Lower lobe of right lung (tissue), 2 donors: ENCODE measurements around the gene MMP15. TPM values are rescaled to one million over a fixed set of nuclear protein-coding genes. Genes with fewer than 3 reads are reported as not detected.
"Not testable (repeated sequence)": the region's sequence is repeated elsewhere in the genome, so short reads cannot be mapped to it uniquely, and the experiment has no call there.

Source experiments
- ATAC-seq, 2 donors: fragments of 200-7000 bp; cut with Tn5 transposase; one replicate each; pipeline ENCODE4 v1.9.1; 2020 to 2022; ENCODE audit warnings: mild to moderate bottlenecking in 2 of 2, moderate library complexity in 2 of 2
- DNase-seq: peaks from one replicate; pipeline ENCODE4 v3.0.0-alpha.2; 2020
- H3K27ac ChIP-seq: fragments of 200-600 bp; one replicate; pipeline ENCODE4 v1.8.0; 2022
- H3K27me3 ChIP-seq: fragments of 200-600 bp; one replicate; pipeline ENCODE4 v1.8.0; 2022; ENCODE audit warnings: low read depth
- H3K36me3 ChIP-seq: fragments of 200-600 bp; one replicate; pipeline ENCODE4 v1.8.0; 2022; ENCODE audit warnings: mild to moderate bottlenecking
- H3K4me1 ChIP-seq: fragments of 200-600 bp; one replicate; pipeline ENCODE4 v1.8.0; 2022
- H3K4me3 ChIP-seq: fragments of 200-600 bp; one replicate; pipeline ENCODE4 v1.8.0; 2022; ENCODE audit warnings: mild to moderate bottlenecking
- H3K9me3 ChIP-seq: fragments of 200-600 bp; one replicate; pipeline ENCODE4 v1.8.0; 2022
- intact Hi-C: fragments of 100-400 bp; cut with DNase I; formaldehyde crosslinking; loops from one replicate; pipeline ENCODE4 v1.11.0; 2022
- total RNA-seq: library from RNA; stranded (reverse); fragmentation: NEBNext Ultra II Directional; extraction: Animal tissue kit (Norgen Biotek cat#: 25700); gene quantifications from one replicate; pipeline ENCODE4 v1.2.1, GENCODE V29; 2021
- TF ChIP-seq, protein P1 (sequence below): fragments of 200-600 bp; IDR thresholded peaks from one replicate; pipeline ENCODE4 v1.8.0; 2022; ENCODE audit warnings: antibody characterized with exemption, mild to moderate bottlenecking
- donor health status: DM: no; HTN: yes; CAD: no; lungs with severe emphysema.

MMP15 gene
- total RNA-seq, 1 donor from 2014 or later: 21.5 TPM

DNA sequence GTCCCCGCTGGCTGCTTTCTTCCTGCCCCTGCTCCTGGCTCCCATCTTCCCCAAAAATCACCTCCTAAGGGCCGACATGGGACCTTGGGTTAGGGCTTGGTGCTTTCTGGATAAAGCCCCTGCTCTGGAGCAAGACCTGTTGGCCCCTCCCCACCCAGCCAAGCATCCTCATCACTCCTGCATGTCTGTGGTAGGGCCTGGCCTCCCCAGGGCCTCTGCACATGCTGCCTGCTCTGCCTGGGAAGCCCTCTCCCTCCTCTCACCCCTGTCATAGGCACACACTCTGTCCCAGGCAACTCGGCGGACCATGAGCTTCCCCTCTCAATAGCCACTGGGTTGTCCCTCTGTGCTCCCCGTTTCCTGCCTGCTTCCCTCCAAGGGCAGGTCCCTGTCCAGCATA is 68.5 kb downstream of the MMP15 start:
- Histone ChIP-seq H3K9me3 (no peaks in the 10 kb centered on the region), H3K4me1 (peaks cover 8% of the 10 kb centered on the region), H3K4me3 (no peak overlapping the region), H3K27ac (no peak overlapping the region), H3K27me3 (no peaks in the 10 kb centered on the region), H3K36me3 (no peaks in the 10 kb centered on the region)
- no peak for ATAC-seq
- intact Hi-C loops: no loop called here
- DNase-seq: no peak
- TF ChIP-seq, protein P1, sequence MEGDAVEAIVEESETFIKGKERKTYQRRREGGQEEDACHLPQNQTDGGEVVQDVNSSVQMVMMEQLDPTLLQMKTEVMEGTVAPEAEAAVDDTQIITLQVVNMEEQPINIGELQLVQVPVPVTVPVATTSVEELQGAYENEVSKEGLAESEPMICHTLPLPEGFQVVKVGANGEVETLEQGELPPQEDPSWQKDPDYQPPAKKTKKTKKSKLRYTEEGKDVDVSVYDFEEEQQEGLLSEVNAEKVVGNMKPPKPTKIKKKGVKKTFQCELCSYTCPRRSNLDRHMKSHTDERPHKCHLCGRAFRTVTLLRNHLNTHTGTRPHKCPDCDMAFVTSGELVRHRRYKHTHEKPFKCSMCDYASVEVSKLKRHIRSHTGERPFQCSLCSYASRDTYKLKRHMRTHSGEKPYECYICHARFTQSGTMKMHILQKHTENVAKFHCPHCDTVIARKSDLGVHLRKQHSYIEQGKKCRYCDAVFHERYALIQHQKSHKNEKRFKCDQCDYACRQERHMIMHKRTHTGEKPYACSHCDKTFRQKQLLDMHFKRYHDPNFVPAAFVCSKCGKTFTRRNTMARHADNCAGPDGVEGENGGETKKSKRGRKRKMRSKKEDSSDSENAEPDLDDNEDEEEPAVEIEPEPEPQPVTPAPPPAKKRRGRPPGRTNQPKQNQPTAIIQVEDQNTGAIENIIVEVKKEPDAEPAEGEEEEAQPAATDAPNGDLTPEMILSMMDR: no peak

DNA sequence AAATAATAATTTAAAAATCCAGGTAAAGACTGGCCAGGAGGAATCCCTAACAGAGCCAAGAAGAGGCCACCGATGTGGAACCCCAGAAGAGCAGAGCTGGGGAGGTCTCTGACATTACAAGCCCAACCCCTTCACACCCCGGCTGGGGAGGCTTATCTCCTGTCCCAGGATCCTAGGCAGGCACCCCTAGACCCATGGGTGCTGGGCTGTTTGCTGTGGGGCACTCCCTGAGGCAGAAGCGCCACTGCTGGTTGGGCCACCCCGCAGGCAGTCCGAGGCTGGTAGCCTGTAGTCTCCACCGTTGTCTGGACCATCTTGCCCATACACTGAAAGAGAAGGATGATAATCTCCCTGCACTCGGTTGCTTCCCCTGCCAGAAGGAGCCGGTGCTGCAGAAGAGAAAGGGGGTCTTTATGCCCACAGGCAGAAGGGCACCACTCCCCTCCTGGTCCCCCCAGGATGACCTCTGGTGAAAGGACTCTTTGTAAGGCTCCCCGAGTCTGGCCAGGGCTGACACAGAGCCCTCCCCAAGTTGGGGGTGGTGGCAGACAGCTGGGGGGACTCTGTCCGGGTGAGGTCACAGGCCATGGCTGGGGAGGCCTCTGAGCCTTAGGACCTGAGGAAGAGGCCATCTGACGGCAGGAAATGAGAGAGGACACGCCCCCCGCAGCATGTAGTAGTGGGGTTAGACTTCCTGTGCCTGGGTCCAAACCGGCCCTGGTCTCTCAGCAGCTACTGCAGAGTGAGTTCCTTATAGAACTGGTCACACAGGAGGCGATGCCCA is 69.4 kb downstream of the MMP15 start:
- ATAC-seq (no peak), DNase-seq (no peak)
- TF ChIP-seq, protein P1: no peak

DNA sequence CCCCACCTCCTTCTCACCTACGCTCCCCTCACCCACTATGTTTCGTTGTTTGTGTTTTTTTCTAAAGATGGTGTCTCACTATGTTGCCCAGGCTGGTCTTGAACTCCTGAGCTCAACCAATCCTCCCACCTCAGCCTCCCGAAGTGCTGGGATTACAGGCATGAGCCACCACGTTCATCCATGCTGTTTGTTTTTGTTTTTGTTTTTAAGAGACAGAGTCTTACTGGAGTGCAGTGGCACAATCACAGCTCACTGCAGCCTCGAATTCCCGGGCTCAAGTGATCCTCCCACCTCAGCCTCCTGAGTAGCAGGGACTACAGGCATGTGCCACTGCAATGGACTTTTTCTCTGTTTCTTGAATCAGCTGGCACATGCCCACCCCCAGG is 70.0 kb downstream of the MMP15 start:
- intact Hi-C loops, H3K4me3 ChIP-seq, H3K9me3 ChIP-seq, ATAC-seq, H3K27ac ChIP-seq, H3K36me3 ChIP-seq, H3K27me3 ChIP-seq, H3K4me1 ChIP-seq, DNase-seq: not testable (repeated sequence)

More for the DNA sequence above, 69.4 kb downstream of the MMP15 start:
- H3K36me3 ChIP-seq: no peaks in the 10 kb centered on the region
- no peaks in the 10 kb centered on the region for H3K9me3 ChIP-seq
- H3K4me3 ChIP-seq: no peak overlapping the region
- intact Hi-C loops: no loop called here
- peaks cover 8% of the 10 kb centered on the region for H3K4me1 ChIP-seq
- no peak overlapping the region for H3K27ac ChIP-seq
- no peaks in the 10 kb centered on the region for H3K27me3 ChIP-seq

- DNase-seq: no peak
- Histone ChIP-seq H3K27ac (no peak overlapping the region), H3K27me3 (no peaks in the 10 kb centered on the region), H3K4me3 (no peak overlapping the region), H3K9me3 (no peaks in the 10 kb centered on the region), H3K4me1 (peaks cover 8% of the 10 kb centered on the region), H3K36me3 (no peaks in the 10 kb centered on the region)
- TF ChIP-seq, protein P1: no peak
- intact Hi-C loops: no loop called here
- no peak for ATAC-seq
These were observed 70.7 kb downstream of the MMP15 start for GRCh38 chr16:58096249-58096648.

Other genes starting within 250 kb of the MMP15 start
- 70.9 TPM for gene KIFC3, start 223.3 kb upstream of the MMP15 start, total RNA-seq
- 0.35 TPM for gene CNGB1, start 54.6 kb upstream of the MMP15 start, total RNA-seq
- 11.0 TPM for gene ZNF319, start 25.1 kb upstream of the MMP15 start, total RNA-seq
- 39.9 TPM for gene USB1, start 24.3 kb upstream of the MMP15 start, total RNA-seq
- 21.7 TPM for gene CFAP20, start 103.6 kb downstream of the MMP15 start, total RNA-seq
- 72.1 TPM for gene CSNK2A2, start 172.4 kb downstream of the MMP15 start, total RNA-seq